PC-9 (cell line): ENCODE measurements around the gene TXNL4A. TPM values are rescaled to one million over a fixed set of nuclear protein-coding genes. Genes with fewer than 3 reads are reported as not detected.

Source experiments
- BruUV-seq: library from RNA; stranded (reverse); fragments of 400-500 nt; replicated peaks from 2 replicates; lab custom pipeline; 2021; lab: Mats Ljungman, UMichigan
- CTCF ChIA-PET: fragments of 300-600 bp; sonication (Branson Sonifier 250); formaldehyde crosslinking; loops from one replicate; lab custom pipeline; 2022; ENCODE audit warnings: antibody characterized with exemption; lab: Charles Lee
- POLR2A ChIA-PET: fragments of 300-600 bp; sonication (Branson Sonifier 250); formaldehyde crosslinking; loops from one replicate; lab custom pipeline; 2022; ENCODE audit warnings: antibody characterized with exemption; ENCODE audit not compliant: unreplicated experiment; lab: Charles Lee
- DNase-seq, 2 experiments: peaks; one replicate each; pipeline versions ENCODE4 v3.0.0 to v3.0.0-alpha.2; 2015 to 2022; ENCODE audit warnings: mixed read lengths in 1 of 2
- H2AFZ ChIP-seq: fragments of 200-600 bp; sonication (generic); 2 replicates; pipeline ENCODE4 v1.8.1; 2017; ENCODE audit warnings: antibody characterized with exemption
- H3F3A ChIP-seq: fragments of 200-600 bp; sonication (generic); 2 replicates; pipeline ENCODE4 v1.8.1; 2017; ENCODE audit warnings: antibody characterized with exemption, mild to moderate bottlenecking, low read depth; ENCODE audit not compliant: insufficient read depth
- H3K27ac ChIP-seq: fragments of 200-600 bp; sonication (generic); 2 replicates; pipeline ENCODE4 v1.6.1; 2016; ENCODE audit warnings: mixed run types
- H3K27me3 ChIP-seq: fragments of 200-600 bp; sonication (generic); 2 replicates; pipeline ENCODE4 v1.6.1; 2016; ENCODE audit warnings: low read depth, mixed run types; ENCODE audit not compliant: insufficient read depth
- H3K36me3 ChIP-seq: fragments of 200-600 bp; sonication (generic); 2 replicates; pipeline ENCODE4 v1.6.1; 2016; ENCODE audit warnings: low read depth, mixed run types
- H3K4me1 ChIP-seq: fragments of 200-600 bp; sonication (generic); replicated peaks from 2 replicates; pipeline ENCODE4 v1.6.1; 2016; ENCODE audit warnings: mixed run types; ENCODE audit not compliant: insufficient read depth
- H3K4me2 ChIP-seq: fragments of 200-600 bp; sonication (generic); 2 replicates; pipeline ENCODE4 v1.6.1; 2017; ENCODE audit warnings: mixed run types
- H3K4me3 ChIP-seq: fragments of 200-600 bp; sonication (generic); 2 replicates; pipeline ENCODE4 v1.6.1; 2016; ENCODE audit warnings: mixed run types
- H3K79me2 ChIP-seq: fragments of 200-600 bp; sonication (generic); 2 replicates; pipeline ENCODE4 v1.6.1; 2017; ENCODE audit warnings: low read depth, mixed run types
- H3K9me2 ChIP-seq: fragments of 200-600 bp; sonication (generic); 2 replicates; pipeline ENCODE4 v1.8.1; 2017; ENCODE audit warnings: mild to moderate bottlenecking; ENCODE audit not compliant: insufficient read depth
- H3K9me3 ChIP-seq: fragments of 200-600 bp; sonication (generic); 2 replicates; pipeline ENCODE4 v1.8.1; 2016; ENCODE audit warnings: low read depth; ENCODE audit not compliant: insufficient read depth
- H4K20me1 ChIP-seq: fragments of 200-600 bp; sonication (generic); 2 replicates; pipeline ENCODE4 v1.8.1; 2017; ENCODE audit not compliant: insufficient read depth
- CTCF ChIP-seq: fragments of 200-600 bp; sonication (generic); conservative IDR thresholded peaks from 2 replicates; pipeline ENCODE4 v1.6.1; 2017; ENCODE audit warnings: mixed run types, antibody characterized with exemption, mild to moderate bottlenecking, moderate library complexity
- EZH2 ChIP-seq: fragments of 200-600 bp; sonication (generic); IDR thresholded peaks from 2 replicates; pipeline ENCODE4 v1.8.0; 2017; ENCODE audit warnings: antibody characterized with exemption, low read depth
- intact Hi-C: fragments of 100-400 bp; cut with micrococcal nuclease; formaldehyde crosslinking; loops from one replicate; pipeline ENCODE4 v1.10.0; 2022; ENCODE audit not compliant: unreplicated experiment
- total RNA-seq: library from RNA; stranded (reverse); gene quantifications from 2 replicates; pipeline ENCODE4 v1.2.3, GENCODE V29; 2021

Gene TXNL4A
- total RNA-seq, 1 experiment from 2014 or later, result 106 TPM

GRCh38 chr18:79933765-79934164, 54.6 kb downstream of the TXNL4A start:
- peaks cover 14% of the 10 kb centered on the region for H3K36me3 ChIP-seq

GRCh38 chr18:79932907-79933306, 55.5 kb downstream of the TXNL4A start:
- TF ChIP-seq EZH2 (no peak), CTCF (no peak)
- Histone ChIP-seq H3F3A (no peaks in the 10 kb centered on the region), H3K36me3 (peaks cover 14% of the 10 kb centered on the region), H3K4me2 (no peak overlapping the region), H2AFZ (no peak overlapping the region), H3K27ac (no peak overlapping the region), H4K20me1 (no peaks in the 10 kb centered on the region), H3K9me3 (peaks cover 38% of the 10 kb centered on the region), H3K79me2 (no peaks in the 10 kb centered on the region), H3K27me3 (no peaks in the 10 kb centered on the region), H3K9me2 (no peaks in the 10 kb centered on the region), H3K4me1 (no peaks in the 10 kb centered on the region), H3K4me3 (no peak overlapping the region)
- ChIA-PET POLR2A (no interaction called here), CTCF (no interaction called here)
- no peak for DNase-seq
- BruUV-seq, result no TSS peak
- intact Hi-C loops, result no loop called here

More at GRCh38 chr18:79933765-79934164, 54.6 kb downstream of the TXNL4A start:
- H3K4me3 ChIP-seq, result no peak overlapping the region
- TF ChIP-seq CTCF (no peak), EZH2 (no peak)
- no peak overlapping the region for H3K4me2 ChIP-seq
- H3K9me2 ChIP-seq, result no peaks in the 10 kb centered on the region
- no peaks in the 10 kb centered on the region for H3K27me3 ChIP-seq
- no peak for DNase-seq
- no peaks in the 10 kb centered on the region for H3F3A ChIP-seq
- CTCF ChIA-PET, result no interaction called here
- H3K27ac ChIP-seq, result no peak overlapping the region
- intact Hi-C loops, result no loop called here
- BruUV-seq, result no TSS peak
- H3K9me3 ChIP-seq, result peaks cover 38% of the 10 kb centered on the region
- POLR2A ChIA-PET, result no interaction called here
- no peak overlapping the region for H2AFZ ChIP-seq
- H3K79me2 ChIP-seq, result no peaks in the 10 kb centered on the region
- H3K4me1 ChIP-seq, result no peaks in the 10 kb centered on the region
- H4K20me1 ChIP-seq, result no peaks in the 10 kb centered on the region

- Histone ChIP-seq H3K27ac (no peak overlapping the region), H3K4me2 (no peak overlapping the region), H3K36me3 (peaks cover 14% of the 10 kb centered on the region), H3K4me1 (no peaks in the 10 kb centered on the region), H3F3A (no peaks in the 10 kb centered on the region), H2AFZ (no peak overlapping the region), H4K20me1 (no peaks in the 10 kb centered on the region), H3K79me2 (no peaks in the 10 kb centered on the region), H3K9me2 (no peaks in the 10 kb centered on the region), H3K27me3 (no peaks in the 10 kb centered on the region), H3K4me3 (no peak overlapping the region), H3K9me3 (peaks cover 38% of the 10 kb centered on the region)
- CTCF ChIA-PET, result no interaction called here
- no peak for DNase-seq
- POLR2A ChIA-PET, result no interaction called here
- intact Hi-C loops, result no loop called here
- TF ChIP-seq EZH2 (no peak), CTCF (no peak)
- no TSS peak for BruUV-seq
These were observed 56.9 kb downstream of the TXNL4A start for GRCh38 chr18:79931475-79931874.
